Breast epithelium (tissue), 4 donors: ENCODE data around the gene SLC16A8. TPM values are rescaled to one million over a fixed set of nuclear protein-coding genes. Genes with fewer than 3 reads are reported as not detected.

ENCODE experiments used
- DNase-seq, 2 donors: peaks; one replicate each; pipeline ENCODE4 v3.0.0-alpha.2; 2019; ENCODE audit warnings: low spot score in 2 of 2
- H3K27ac ChIP-seq, 2 donors: fragments of 200-600 bp; sonication (generic) in 1 of 2; one replicate each; pipeline ENCODE4 v1.5.1; 2016 to 2019; ENCODE audit warnings: mild to moderate bottlenecking in 1 of 2
- H3K27me3 ChIP-seq, 2 donors: fragments of 200-600 bp; sonication (generic) in 1 of 2; one replicate each; pipeline versions ENCODE4 v1.5.1 to v1.6.0; 2017 to 2019; ENCODE audit warnings: control low read depth in 1 of 2, mild to moderate bottlenecking in 1 of 2
- H3K36me3 ChIP-seq: fragments of 200-600 bp; one replicate; pipeline ENCODE4 v1.5.1; 2019
- H3K4me1 ChIP-seq, 2 donors: fragments of 200-600 bp; sonication (generic); one replicate each; pipeline ENCODE4 v1.5.1; 2016 to 2019; ENCODE audit warnings: control low read depth in 1 of 2
- H3K4me3 ChIP-seq, 3 donors: fragments of 200-600 bp; sonication (generic); 1 replicate in 2 of 3; 2 replicates in 1 of 3; pipeline ENCODE4 v1.5.1; 2016 to 2019; ENCODE audit warnings: mild to moderate bottlenecking in 3 of 3, moderate library complexity in 2 of 3
- H3K9me3 ChIP-seq, 2 donors: fragments of 200-600 bp; sonication (generic) in 1 of 2; one replicate each; pipeline ENCODE4 v1.5.1; 2016 to 2019; ENCODE audit warnings: control low read depth in 1 of 2
- POLR2A ChIP-seq: fragments of 450-650 bp; IDR thresholded peaks from one replicate; pipeline ENCODE4 v1.6.1; 2016; ENCODE audit warnings: antibody characterized with exemption, mild to moderate bottlenecking, moderate library complexity
- POLR2AphosphoS5 ChIP-seq, 3 donors: sonication (generic); formaldehyde crosslinking; IDR thresholded peaks; one replicate each; pipeline ENCODE4 v1.6.1; 2017; ENCODE audit warnings: antibody characterized with exemption in 3 of 3
- intact Hi-C: fragments of 100-400 bp; cut with DNase I; formaldehyde crosslinking; loops from one replicate; pipeline ENCODE4 v1.15.1; 2023; ENCODE audit warnings: low total_unique reads
- total RNA-seq, 3 donors: library from RNA; depleted of rRNA; stranded (reverse); fragments of >200 nt; gene quantifications; one replicate each; pipeline ENCODE4 v1.1.0, GENCODE V29; 2016
- TF ChIP-seq, protein P1 (sequence below), 3 donors: fragments of 450-650 bp; IDR thresholded peaks; one replicate each; pipeline ENCODE4 v1.5.1; 2016 to 2017; ENCODE audit warnings: antibody characterized with exemption in 3 of 3, mild to moderate bottlenecking in 3 of 3, moderate library complexity in 3 of 3

Gene SLC16A8
- total RNA-seq, 3 donors from 2014 or later = 0.33 to 1.3 TPM; not detected in 1

DNA sequence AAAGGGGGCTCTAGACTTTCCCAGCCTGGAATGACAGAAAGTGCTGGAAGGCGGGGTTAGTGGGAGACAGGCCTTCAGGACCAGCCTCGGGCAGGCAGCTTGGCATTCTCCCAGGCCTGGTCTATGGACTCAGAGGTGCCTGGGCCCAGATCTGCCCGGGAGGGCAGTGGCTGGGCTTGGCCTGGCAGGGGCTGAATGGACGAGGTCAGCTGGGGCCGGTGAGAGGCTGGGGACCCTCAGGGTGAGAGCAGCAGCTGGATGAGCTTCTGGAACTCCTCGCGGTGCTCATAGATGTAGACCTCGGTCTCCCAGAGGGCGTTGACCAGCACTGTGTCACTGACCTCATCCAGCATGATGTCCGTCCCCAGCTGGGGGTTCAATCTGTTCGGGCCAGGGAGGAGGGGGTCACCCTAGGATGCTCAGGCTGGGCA is 28.0 kb upstream of the SLC16A8 start:
- H3K36me3 ChIP-seq = no peaks in the 10 kb centered on the region
- DNase-seq = no peak
- H3K4me1 ChIP-seq = peaks cover 0 to 6% of the 10 kb centered on the region in 2 donors
- no peak overlapping the region for H3K27ac ChIP-seq
- H3K27me3 ChIP-seq = no peaks in the 10 kb centered on the region
- H3K4me3 ChIP-seq = no peak overlapping the region
- TF ChIP-seq, protein P1, sequence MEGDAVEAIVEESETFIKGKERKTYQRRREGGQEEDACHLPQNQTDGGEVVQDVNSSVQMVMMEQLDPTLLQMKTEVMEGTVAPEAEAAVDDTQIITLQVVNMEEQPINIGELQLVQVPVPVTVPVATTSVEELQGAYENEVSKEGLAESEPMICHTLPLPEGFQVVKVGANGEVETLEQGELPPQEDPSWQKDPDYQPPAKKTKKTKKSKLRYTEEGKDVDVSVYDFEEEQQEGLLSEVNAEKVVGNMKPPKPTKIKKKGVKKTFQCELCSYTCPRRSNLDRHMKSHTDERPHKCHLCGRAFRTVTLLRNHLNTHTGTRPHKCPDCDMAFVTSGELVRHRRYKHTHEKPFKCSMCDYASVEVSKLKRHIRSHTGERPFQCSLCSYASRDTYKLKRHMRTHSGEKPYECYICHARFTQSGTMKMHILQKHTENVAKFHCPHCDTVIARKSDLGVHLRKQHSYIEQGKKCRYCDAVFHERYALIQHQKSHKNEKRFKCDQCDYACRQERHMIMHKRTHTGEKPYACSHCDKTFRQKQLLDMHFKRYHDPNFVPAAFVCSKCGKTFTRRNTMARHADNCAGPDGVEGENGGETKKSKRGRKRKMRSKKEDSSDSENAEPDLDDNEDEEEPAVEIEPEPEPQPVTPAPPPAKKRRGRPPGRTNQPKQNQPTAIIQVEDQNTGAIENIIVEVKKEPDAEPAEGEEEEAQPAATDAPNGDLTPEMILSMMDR (IDR thresholded peaks at IDR 0.05) = no peak
- intact Hi-C loops = loop anchor here (10.0 kb wide), 1 partner anchor 243 kb away; no protein-coding TSS in a partner anchor
- H3K9me3 ChIP-seq = no peaks in the 10 kb centered on the region

DNA sequence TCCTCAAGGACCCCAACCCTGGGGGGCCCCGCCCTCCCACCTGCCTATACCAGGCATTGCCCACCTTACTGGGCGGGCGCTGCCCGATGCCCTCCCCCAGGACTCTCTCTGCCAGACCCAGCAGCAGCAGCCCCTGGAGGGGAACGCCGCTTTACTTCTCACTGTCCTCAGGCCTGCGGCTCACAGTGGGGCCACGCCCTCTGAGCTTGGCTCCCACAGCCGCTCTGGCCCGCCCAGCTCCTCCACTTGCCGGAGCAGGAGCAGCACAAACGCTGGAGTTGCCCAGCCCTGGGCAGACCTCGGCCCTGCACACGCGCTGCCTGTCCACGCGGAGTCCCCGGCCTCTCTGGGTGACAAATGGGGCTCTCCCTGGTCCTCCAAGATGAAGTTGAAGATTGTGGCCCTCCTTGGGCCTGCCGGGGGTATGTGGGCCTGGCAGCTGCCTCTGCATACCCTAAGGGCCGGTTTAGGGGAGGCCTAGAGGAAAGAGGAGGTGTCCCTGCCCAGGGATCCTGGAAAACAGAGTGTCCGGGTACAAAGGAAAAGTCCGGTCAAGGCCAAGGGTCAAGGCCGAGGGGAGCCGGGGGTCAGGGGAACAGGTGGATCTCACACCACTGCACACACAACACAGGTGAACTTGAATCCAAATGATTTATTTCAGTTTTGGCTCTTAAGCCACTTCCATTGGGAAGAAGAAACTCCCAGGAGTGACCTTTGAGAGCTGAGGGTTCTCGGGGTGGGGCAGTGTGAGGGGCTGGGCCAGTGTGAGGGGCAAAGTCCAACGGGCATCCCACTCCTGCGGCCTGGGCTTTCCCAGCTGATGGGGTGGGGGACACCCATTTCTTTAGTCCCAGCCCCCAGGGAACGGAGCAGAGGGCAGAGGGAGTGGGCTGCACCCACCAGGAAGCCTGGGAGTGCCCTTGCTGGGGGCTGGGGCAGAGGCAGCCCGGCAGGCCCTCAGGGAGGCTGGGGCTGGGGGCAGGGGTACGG is 27.2 kb upstream of the SLC16A8 start:
- TF ChIP-seq POLR2AphosphoS5 (IDR thresholded peaks at IDR 0.05) (no peak), POLR2A (no peak)
- TF ChIP-seq, protein P1 (IDR thresholded peaks at IDR 0.05) = no peak
- intact Hi-C loops = loop anchor here (10.0 kb wide), 1 partner anchor 244 kb away; no protein-coding TSS in a partner anchor
- Histone ChIP-seq H3K27ac (no peak overlapping the region), H3K4me1 (peaks cover 0 to 6% of the 10 kb centered on the region in 2 donors), H3K27me3 (no peaks in the 10 kb centered on the region), H3K9me3 (no peaks in the 10 kb centered on the region), H3K36me3 (no peaks in the 10 kb centered on the region), H3K4me3 (no peak overlapping the region)
- DNase-seq = no peak

GRCh38 chr22:38110008-38110862 is 26.3 kb upstream of the SLC16A8 start, which contains the start of gene BAIAP2L2:
TSS of gene BAIAP2L2 (minus strand) at chr22:38110684. CDS start at chr22:38110525, 159 bp downstream.
- intact Hi-C loops = loop anchor here (10.0 kb wide), 1 partner anchor 245 kb away; no protein-coding TSS in a partner anchor
- no peak for DNase-seq
- Histone ChIP-seq H3K4me1 (peaks cover 0 to 6% of the 10 kb centered on the region in 2 donors), H3K27ac (no peak within 1 kb of the TSS), H3K9me3 (no peaks in the 10 kb centered on the region), H3K36me3 (no peaks in the 10 kb centered on the region), H3K27me3 (no peaks in the 10 kb centered on the region), H3K4me3 (no peak within 1 kb of the TSS)
- TF ChIP-seq, protein P1 (IDR thresholded peaks at IDR 0.05) = no peak
- TF ChIP-seq POLR2AphosphoS5 (IDR thresholded peaks at IDR 0.05) = no peak
- no peak for TF ChIP-seq POLR2A

- H3K4me3 ChIP-seq = no peak overlapping the region
- H3K27me3 ChIP-seq = no peaks in the 10 kb centered on the region
- peaks cover 0 to 2% of the 10 kb centered on the region in 2 donors for H3K4me1 ChIP-seq
- TF ChIP-seq POLR2AphosphoS5 (IDR thresholded peaks at IDR 0.05) (no peak), POLR2A (no peak)
- TF ChIP-seq, protein P1 (IDR thresholded peaks at IDR 0.05) = no peak
- DNase-seq = no peak
- no peaks in the 10 kb centered on the region for H3K36me3 ChIP-seq
- no peak overlapping the region for H3K27ac ChIP-seq
- no peaks in the 10 kb centered on the region for H3K9me3 ChIP-seq
- intact Hi-C loops = loop anchor here (10.0 kb wide), 1 partner anchor 245 kb away; no protein-coding TSS in a partner anchor
Observed at GRCh38 chr22:38109371-38110001, 25.5 kb upstream of the SLC16A8 start.
